GM21528 (cell line): Measurements from ENCODE around the gene KBTBD2.
A peak's percentile ranks its signal among the peaks of the same experiment; 100 is the strongest.
"Not testable (repeated sequence)": the region's sequence is repeated elsewhere in the genome, so short reads cannot be mapped to it uniquely, and the experiment has no call there.

Experiments used
- ATAC-seq: cut with Tn5 transposase; IDR thresholded peaks from one replicate; pipeline ENCODE4 v1.9.1; 2021; ENCODE audit warnings: mild to moderate bottlenecking, moderate library complexity; ENCODE audit not compliant: unreplicated experiment, low FRiP score

Gene KBTBD2

DNA sequence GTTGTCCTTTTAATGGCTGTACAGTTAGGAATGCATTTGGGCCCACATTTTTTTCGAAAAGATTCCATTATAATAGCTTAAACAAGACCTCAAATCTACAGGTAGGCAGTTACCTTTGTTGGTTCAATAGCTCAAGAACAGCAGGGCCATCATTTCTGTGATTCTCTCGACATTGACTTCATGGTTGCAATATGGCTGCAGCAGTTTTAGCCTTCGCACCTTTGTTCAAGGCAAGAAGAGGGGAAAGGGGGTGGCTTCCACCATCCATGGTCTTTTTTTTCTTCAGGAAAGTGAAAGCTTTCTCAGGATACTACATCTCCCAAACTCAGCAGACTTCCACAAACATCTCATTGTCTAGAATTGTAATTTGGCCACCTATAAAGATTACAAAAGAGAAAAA is 2.2 kb upstream of the KBTBD2 start:
- ATAC-seq = no peak

DNA sequence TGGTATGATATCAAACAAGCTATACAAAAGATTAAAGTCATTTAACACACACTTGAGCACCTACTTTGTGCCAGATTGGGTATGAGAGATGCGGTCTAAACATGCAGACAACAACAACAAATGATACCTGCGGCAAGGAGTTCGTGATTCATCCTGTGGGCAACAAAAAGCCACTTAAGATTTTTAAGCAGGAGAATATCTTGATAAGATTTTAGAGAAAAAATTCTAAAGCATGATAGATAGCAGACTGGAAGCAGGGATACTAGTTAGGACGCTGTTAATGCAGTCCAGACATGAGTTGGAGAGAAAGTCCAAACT is 1.6 kb upstream of the KBTBD2 start:
- ATAC-seq = no peak

GRCh38 chr7:32892521-32893206 is 1.1 kb upstream of the KBTBD2 start:
- ATAC-seq = peak; percentile 12

- peak; percentile 56 for ATAC-seq
Observed at GRCh38 chr7:32891800-32892520, 400 bp upstream of the KBTBD2 start.

GRCh38 chr7:32890793-32891042 is 842 bp downstream of the KBTBD2 start:
- ATAC-seq = no peak

DNA sequence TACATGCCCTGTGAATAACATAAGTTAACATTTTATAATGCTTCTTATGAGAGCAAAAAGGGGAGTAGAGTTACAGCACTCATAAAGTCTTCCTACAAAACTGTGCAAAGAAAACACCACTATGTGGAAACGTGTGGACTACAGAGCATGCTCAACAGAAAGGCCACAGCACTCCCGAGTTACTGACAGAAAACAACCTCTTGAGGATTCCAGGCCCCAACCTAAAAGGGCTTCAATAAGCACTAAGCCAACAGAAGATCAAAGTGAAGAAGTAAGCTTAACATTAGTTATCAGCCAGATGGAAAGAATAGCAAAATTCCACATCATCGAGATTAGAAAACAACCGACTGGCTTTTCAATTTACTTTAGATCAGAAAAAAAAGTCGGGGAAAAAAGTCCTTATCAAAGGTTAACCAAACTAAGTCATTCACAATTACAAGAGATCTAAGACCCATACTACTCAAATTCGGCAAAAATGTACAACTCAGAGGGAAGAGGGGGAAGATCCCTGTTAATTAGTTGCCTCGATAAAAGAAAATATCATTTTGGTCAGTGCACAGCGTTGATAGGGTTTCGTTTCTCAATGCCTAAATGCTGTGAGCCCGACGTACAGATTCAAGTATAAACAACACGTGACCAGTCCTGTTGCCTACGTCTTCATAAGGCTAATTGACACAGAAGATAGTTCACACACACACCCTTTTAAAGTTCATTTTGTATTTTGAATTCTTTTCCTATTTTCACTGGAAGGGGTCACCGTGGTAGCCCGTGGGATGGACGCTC is 1.4 kb downstream of the KBTBD2 start:
- ATAC-seq = peak; percentile 42

DNA sequence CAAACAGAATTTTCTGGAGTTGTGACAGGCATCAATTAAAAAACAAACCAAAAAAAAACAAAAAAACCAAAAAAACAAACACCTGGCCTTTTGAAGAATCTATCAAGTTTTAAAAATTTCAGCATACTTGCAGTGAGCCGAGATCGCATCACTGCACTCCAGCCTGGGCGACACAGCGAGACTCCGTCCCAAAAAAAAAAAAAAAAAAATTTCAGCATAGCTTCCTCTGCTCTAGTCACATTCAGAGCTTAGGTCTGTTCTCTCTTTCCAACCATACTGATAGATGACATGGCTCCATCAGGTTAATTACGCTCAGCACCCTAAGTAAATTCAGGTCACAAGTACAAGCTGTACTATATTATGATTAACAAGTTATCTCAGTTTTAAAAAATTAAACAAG is 3.1 kb downstream of the KBTBD2 start:
- ATAC-seq = no peak

- ATAC-seq = no peak
Observed at GRCh38 chr7:32887395-32887794, 4.2 kb downstream of the KBTBD2 start.

DNA sequence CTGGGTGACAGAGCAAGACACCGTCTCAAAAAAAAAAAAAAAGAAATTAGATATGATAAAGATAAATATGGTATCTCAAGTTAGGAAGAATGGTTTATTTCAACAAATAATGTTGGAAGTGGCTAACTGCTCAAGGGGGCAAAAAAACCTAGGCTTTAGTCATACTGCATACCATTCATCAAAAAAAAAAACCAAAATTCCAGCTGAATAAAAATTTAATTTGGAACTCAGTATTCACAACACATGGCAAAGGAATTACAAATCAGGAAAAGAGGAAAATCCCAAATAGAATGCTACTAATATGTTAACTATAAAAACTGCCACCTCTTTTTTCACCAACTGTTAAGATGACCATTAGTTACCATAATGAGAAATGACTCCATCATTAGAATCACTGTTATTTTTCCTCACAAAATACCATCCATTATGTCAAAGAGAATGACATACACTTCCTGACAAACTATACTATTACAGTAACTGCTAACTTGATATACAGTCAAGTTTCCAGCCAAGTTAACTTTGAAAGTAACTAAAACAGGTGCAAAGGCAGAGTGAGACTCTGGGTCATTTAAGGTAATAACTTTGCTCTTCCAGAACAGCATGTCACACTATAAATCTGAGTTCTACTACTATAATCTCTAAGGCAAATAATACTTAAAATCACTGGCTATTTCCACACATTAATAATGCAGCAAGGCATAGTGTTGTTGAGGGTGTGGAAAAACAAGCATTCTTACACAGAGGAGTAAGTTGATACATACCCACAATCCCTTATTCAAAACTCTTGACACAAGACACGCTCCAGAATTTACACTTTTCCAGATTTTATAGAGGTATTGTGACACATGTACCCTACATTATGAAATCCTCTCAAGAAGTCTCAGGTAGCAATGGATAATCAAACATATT is 10.2 kb downstream of the KBTBD2 start:
- ATAC-seq = no peak

- no peak for ATAC-seq
Observed at GRCh38 chr7:32879460-32879859, 12.1 kb downstream of the KBTBD2 start.

GRCh38 chr7:32878023-32878422 is 13.5 kb downstream of the KBTBD2 start:
- ATAC-seq = not testable (repeated sequence)

DNA sequence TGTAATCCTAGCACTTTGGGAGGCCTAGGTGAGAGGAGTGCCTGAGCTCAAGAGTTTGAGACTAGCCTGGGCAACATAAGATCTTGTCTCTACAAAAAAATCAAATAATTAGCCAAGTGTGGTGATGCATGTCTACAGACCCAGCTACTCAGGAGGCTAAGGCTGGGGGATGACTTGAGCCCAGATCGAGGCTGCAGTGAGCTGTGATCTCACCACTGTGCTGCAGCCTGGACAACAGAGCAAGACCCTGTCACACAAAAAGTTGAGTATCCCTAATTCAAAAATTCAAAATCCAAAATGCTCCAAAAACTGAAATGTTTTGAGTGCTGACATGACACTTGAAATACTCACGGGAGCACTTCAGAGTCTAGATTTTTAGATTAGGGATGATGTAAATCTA is 19.1 kb downstream of the KBTBD2 start:
- no peak for ATAC-seq

- no peak for ATAC-seq
Observed at GRCh38 chr7:32871624-32872371, 19.8 kb downstream of the KBTBD2 start.

DNA sequence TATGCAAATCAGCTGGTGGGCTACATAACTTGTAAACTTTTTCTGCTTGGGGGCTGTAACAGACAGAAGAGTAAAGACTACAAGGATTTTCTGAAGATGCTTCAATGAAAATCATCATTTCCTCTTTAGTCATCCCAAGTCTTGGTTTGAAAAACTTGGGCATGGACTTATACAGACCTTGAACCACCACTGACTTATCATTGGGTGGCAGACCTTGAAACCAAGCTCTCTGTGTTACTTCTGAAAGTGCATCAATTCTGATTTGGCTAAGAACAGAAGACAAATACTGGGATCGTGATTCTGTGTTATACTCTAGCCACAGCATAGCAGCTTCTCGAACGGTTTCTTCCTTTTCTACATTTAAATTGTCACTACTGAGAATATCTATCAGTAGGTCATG is 21.3 kb downstream of the KBTBD2 start:
- no peak for ATAC-seq

GRCh38 chr7:32869716-32870115 is 21.8 kb downstream of the KBTBD2 start:
- no peak for ATAC-seq

DNA sequence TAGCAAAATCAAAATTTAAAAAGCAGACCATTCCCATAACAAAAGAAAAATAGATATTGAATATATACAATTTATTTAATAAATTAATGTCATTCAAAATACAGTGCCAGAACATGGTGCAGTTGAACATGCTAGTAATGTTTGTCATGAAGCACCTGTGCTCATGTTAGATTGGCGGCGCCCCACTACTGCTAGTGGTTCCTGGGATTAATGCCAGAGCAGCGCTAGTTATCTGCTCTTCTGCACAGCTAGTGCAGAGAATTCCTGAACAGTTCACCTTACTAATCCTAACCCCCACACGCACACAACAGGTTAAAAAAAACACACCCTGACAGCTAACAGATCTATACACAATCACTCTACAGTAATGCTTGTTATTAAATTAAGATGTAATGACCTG is 23.4 kb downstream of the KBTBD2 start:
- no peak for ATAC-seq

DNA sequence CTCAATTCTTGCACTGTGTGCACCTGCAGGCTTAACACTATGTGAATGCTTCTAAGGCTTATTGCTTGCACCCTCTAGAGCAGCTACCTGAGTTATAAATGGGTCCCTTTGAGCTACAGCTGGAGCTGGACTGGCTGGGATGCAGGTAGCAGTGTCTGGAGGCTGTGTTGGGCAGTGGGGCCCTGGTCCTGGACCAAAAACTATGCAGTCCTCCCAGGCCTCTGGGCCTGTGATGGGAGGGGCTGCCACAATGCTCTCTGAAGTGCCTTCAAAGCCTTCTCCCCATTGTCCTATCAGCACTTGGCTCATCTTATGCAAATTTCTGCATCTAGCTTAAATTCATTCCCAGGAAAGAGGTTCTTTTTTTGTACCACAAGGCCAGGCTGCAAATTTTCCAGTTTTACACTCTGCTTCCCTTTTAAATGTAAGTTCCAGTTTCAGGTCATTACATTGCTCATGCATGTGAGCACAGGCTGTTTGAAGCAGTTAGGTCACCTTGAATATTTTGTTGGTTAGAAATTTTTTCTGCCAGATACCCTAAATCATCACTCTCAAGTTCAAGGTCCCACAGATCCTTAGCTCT is 26.0 kb downstream of the KBTBD2 start:
- ATAC-seq = no peak

- ATAC-seq = not testable (repeated sequence)
Observed at GRCh38 chr7:32863872-32864271, 27.7 kb downstream of the KBTBD2 start.

GRCh38 chr7:32860090-32860489 is 31.5 kb downstream of the KBTBD2 start:
- no peak for ATAC-seq

- no peak for ATAC-seq
Observed at GRCh38 chr7:32858648-32859047, 32.9 kb downstream of the KBTBD2 start.
